ENCODE data around the gene TSC22D2.

DNA sequence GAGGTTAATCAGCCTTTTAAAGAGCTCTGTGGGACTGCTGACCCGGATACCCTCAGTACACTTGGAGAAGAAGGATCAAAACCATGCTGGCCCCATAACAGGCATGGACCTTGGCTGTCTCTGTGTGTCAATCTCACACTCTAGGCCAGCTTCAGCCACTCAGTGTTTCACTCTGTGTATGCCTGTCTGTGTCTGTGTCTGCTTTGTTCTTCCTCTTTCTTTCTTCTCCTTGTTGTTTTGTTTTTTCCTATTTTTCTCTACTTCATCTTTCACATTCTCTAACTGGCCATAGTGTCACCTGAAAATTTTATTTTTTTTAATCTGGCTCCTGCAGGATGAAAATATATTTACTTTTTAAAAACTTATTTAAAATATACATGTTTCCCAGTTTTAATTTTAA is 87.1 kb downstream of the TSC22D2 start:
- no peak for TF ChIP-seq CTCF (IDR thresholded peaks at IDR 0.05; ENCODE audit: insufficient read depth, low read length, poor library complexity, severe bottlenecking)
- TF ChIP-seq EZH2phosphoT487 (conservative IDR thresholded peaks at IDR 0.05; ENCODE audit: low read length) = no peak
